Retinal pigment epithelial cell (primary cell): ENCODE data around the gene FKBP5.
"Not testable (repeated sequence)": the region's sequence is repeated elsewhere in the genome, so short reads cannot be mapped to it uniquely, and the experiment has no call there.

ENCODE experiments used
- DNase-seq: peaks from one replicate; pipeline ENCODE4 v3.0.0-alpha.2; 2010; ENCODE audit warnings: low read depth
- H3K4me3 ChIP-seq: 2 replicates; pipeline ENCODE4 v1.5.1; 2011; ENCODE audit warnings: mild to moderate bottlenecking, low read length, control low read depth, moderate library complexity
- TF ChIP-seq, protein P1 (sequence below): conservative IDR thresholded peaks from 2 replicates; pipeline ENCODE4 v1.5.1; 2011; ENCODE audit warnings: low read depth, low read length, control low read depth, inconsistent platforms

The FKBP5 gene

GRCh38 chr6:35585658-35586057 lies 103.1 kb downstream of the FKBP5 start:
- TF ChIP-seq, protein P1, sequence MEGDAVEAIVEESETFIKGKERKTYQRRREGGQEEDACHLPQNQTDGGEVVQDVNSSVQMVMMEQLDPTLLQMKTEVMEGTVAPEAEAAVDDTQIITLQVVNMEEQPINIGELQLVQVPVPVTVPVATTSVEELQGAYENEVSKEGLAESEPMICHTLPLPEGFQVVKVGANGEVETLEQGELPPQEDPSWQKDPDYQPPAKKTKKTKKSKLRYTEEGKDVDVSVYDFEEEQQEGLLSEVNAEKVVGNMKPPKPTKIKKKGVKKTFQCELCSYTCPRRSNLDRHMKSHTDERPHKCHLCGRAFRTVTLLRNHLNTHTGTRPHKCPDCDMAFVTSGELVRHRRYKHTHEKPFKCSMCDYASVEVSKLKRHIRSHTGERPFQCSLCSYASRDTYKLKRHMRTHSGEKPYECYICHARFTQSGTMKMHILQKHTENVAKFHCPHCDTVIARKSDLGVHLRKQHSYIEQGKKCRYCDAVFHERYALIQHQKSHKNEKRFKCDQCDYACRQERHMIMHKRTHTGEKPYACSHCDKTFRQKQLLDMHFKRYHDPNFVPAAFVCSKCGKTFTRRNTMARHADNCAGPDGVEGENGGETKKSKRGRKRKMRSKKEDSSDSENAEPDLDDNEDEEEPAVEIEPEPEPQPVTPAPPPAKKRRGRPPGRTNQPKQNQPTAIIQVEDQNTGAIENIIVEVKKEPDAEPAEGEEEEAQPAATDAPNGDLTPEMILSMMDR, result no peak
- no peak overlapping the region for H3K4me3 ChIP-seq
- DNase-seq, result no peak

DNA sequence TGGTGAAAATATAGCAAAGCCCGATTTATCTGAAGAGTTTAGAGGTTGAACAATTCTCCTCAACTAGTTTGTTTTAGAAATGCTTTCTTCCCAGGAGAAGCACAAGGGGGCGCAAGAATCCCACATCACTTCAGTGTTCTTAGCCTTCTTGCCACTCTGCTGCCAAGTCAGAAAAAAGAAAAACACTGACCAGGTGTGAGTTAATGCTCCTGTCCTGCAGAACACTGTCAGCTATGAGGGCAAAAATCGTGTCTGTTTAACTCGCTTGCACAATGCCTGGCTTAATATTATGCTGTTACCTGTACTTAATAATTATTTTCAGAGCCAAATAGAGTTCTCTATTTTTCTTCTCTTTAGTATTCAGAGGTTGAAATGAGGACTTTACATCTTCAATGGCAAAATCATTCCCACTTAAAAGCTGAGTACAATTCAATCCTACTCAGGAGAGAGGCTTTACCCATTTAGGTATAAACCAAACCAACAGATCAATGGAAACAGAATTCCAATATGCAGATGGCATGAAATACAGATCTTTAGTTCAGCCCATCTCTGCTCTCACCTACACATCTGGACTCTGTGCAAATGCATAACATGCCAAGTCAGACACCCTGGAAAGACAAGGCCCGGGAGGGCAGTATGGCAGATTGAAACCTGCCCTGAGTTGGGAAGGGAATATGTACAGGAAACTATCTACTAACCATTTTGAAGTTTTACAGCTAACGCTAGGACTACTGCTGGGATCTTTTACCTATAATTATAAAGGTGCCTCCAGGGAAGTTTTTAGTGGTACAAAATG lies 104.6 kb downstream of the FKBP5 start:
- TF ChIP-seq, protein P1, result peak; percentile 82
- no peak for DNase-seq
- no peak overlapping the region for H3K4me3 ChIP-seq

DNA sequence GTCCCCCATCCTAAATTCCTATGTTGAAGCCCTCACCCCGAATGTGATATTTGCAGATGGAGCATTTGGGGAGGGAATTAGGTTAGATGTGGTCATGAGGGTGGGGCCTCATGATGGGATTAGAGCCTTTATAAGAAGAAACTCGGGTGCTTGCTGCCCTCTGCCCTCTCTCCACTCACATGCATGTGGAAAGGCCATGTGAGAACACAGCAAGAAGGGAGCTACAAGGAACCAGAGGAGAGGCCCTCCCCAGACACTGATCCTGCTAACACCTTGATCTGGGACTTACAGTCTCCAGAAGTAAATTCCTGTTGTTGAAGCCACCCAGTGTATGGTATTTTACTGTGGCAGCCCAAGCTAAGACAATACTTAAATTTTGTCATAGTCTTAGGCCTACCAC lies 106.4 kb downstream of the FKBP5 start:
- DNase-seq, result peak; percentile 61
- H3K4me3 ChIP-seq, result no peak overlapping the region
- TF ChIP-seq, protein P1, result no peak

DNA sequence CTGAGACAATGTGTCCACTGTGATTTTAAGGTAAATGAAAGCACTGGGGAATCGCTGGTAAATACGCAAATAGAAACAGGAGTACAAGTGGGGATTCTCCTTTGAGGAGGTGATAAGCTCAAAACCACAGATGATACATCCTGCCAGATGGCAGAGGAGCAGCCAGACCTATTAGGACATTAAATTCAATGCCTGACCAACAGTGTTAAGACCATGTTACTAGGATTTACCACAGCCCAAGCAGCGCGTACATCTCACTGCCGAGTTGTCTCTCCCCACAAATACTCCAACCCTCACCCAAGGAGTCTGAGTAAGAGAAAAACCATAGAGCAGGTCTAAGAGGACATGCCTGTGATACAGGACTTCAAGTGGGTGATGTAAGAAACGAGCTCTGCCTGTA lies 107.1 kb downstream of the FKBP5 start:
- TF ChIP-seq, protein P1, result no peak
- H3K4me3 ChIP-seq, result no peak overlapping the region
- DNase-seq, result no peak

DNA sequence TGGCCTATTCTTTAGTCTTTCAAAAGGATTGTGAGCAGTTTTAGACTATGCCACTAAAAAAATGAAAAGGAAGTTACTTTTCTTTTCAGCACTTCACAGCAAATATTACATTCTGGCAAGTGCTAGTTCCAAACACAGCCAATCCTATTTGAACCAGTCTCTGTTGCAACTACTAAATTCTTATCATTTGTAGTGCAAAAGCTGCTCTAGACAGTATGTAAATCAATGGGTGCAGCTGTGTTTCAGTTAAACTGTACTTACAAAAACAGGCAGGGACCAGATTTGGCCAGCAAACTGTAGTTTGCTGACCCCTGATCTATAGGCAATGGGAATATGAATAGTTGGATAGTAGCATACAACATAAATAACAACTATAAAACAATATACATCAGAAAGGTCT lies 107.9 kb downstream of the FKBP5 start:
- TF ChIP-seq, protein P1, result no peak
- no peak for DNase-seq
- no peak overlapping the region for H3K4me3 ChIP-seq

DNA sequence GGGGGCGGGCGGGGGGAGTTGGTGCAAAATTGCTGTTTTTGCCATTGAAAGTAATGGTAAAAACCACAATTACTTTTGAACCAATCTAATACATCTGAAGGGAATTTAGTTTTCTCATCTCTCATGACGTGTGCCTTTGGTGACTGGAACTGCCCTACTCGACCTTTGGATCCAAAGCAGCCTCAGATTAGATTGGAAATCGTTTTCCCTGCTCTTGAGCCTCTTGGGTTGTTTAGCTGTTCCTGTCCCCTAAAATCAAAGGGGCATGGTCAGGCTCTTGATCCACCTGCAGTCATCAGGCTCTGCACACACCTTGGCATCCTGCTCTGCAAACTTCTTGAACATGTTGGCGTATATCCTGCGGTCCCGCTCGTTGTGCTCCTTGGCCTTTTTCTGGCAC lies 112.0 kb downstream of the FKBP5 start:
- no peak for DNase-seq
- no peak overlapping the region for H3K4me3 ChIP-seq
- TF ChIP-seq, protein P1, result no peak

GRCh38 chr6:35573495-35574110 lies 115.1 kb downstream of the FKBP5 start:
- TF ChIP-seq, protein P1, result no peak
- no peak overlapping the region for H3K4me3 ChIP-seq
- DNase-seq, result no peak

- not testable (repeated sequence) for H3K4me3 ChIP-seq, DNase-seq
These were observed 117.8 kb downstream of the FKBP5 start for GRCh38 chr6:35570885-35571330.
